IMR-90 (cell line): ENCODE data around the gene GRB10. TPM values are rescaled to one million over a fixed set of nuclear protein-coding genes. Genes with fewer than 3 reads are reported as not detected.

Experiments
- ATAC-seq: fragments of 200-7000 bp; cut with Tn5 transposase; 2 replicates; pipeline ENCODE4 v1.9.1; 2020; ENCODE audit warnings: low read depth, mild to moderate bottlenecking, moderate library complexity
- BruUV-seq: library from RNA; stranded (reverse); fragments of 400-500 nt; replicated peaks from 2 replicates; lab custom pipeline; 2021; lab: Mats Ljungman, UMichigan
- CTCF ChIA-PET: fragments of 300-600 bp; formaldehyde crosslinking; extraction: SDS; loops from one replicate; lab custom pipeline; 2021; ENCODE audit warnings: antibody characterized with exemption; lab: Yijun Ruan, JAX
- POLR2A ChIA-PET: fragments of 300-600 bp; sonication (Branson Sonifier 250); formaldehyde crosslinking; loops from one replicate; lab custom pipeline; 2022; ENCODE audit warnings: antibody characterized with exemption; ENCODE audit not compliant: unreplicated experiment; lab: Charles Lee
- DNase-seq: peaks from one replicate; pipeline ENCODE4 v3.0.0; 2013
- H2AFZ ChIP-seq: replicated peaks from 2 replicates; pipeline ENCODE3; 2013; ENCODE audit warnings: low read length, mild to moderate bottlenecking; ENCODE audit not compliant: poor library complexity
- H2AK5ac ChIP-seq: 2 replicates; pipeline ENCODE4 v1.6.1; 2013; ENCODE audit warnings: low read depth, low read length, inconsistent platforms
- H2AK9ac ChIP-seq: replicated peaks from 2 replicates; pipeline ENCODE3; 2013; ENCODE audit warnings: mild to moderate bottlenecking, low read depth, low read length, moderate library complexity; ENCODE audit not compliant: poor library complexity
- H2BK120ac ChIP-seq: 2 replicates; pipeline ENCODE4 v1.6.1; 2013; ENCODE audit warnings: low read depth, low read length, inconsistent platforms
- H2BK15ac ChIP-seq: 3 replicates; pipeline ENCODE4 v1.6.1; 2013; ENCODE audit warnings: low read depth, low read length, inconsistent platforms
- H2BK20ac ChIP-seq: 2 replicates; pipeline ENCODE4 v1.6.1; 2013; ENCODE audit warnings: low read depth, mild to moderate bottlenecking, inconsistent platforms, low read length, moderate library complexity
- H2BK5ac ChIP-seq: 2 replicates; pipeline ENCODE4 v1.6.1; 2013; ENCODE audit warnings: mild to moderate bottlenecking, low read depth, low read length, inconsistent platforms; ENCODE audit not compliant: poor library complexity, severe bottlenecking
- H3K14ac ChIP-seq: replicated peaks from 2 replicates; pipeline ENCODE4 v1.6.1; 2013; ENCODE audit warnings: low read depth, low read length, inconsistent platforms
- H3K18ac ChIP-seq: 2 replicates; pipeline ENCODE4 v1.6.1; 2013; ENCODE audit warnings: low read depth, low read length, control low read depth
- H3K23ac ChIP-seq: 2 replicates; pipeline ENCODE4 v1.6.1; 2013; ENCODE audit warnings: low read depth, low read length, inconsistent platforms
- H3K27ac ChIP-seq: 2 replicates; pipeline ENCODE4 v1.5.1; 2013; ENCODE audit warnings: mild to moderate bottlenecking, control low read depth, low read length; ENCODE audit not compliant: insufficient read depth
- H3K27me3 ChIP-seq: 2 replicates; pipeline ENCODE4 v1.6.1; 2013; ENCODE audit warnings: low read length; ENCODE audit not compliant: control insufficient read depth, insufficient read depth
- H3K36me3 ChIP-seq: 2 replicates; pipeline ENCODE4 v1.6.1; 2013; ENCODE audit warnings: low read length, mixed read lengths; ENCODE audit not compliant: control insufficient read depth, insufficient read depth
- H3K4ac ChIP-seq: 2 replicates; pipeline ENCODE4 v1.6.1; 2013; ENCODE audit warnings: low read depth, low read length, inconsistent platforms
- H3K4me1 ChIP-seq: 2 replicates; pipeline ENCODE4 v1.6.1; 2013; ENCODE audit warnings: low read length, mixed read lengths; ENCODE audit not compliant: control insufficient read depth, insufficient read depth
- H3K4me2 ChIP-seq: 2 replicates; pipeline ENCODE4 v1.6.1; 2013; ENCODE audit warnings: low read depth, mild to moderate bottlenecking, control low read depth, low read length, moderate library complexity
- H3K4me3 ChIP-seq: 2 replicates; pipeline ENCODE4 v1.5.1; 2013; ENCODE audit warnings: low read depth, mild to moderate bottlenecking, control low read depth, low read length, moderate library complexity; ENCODE audit not compliant: insufficient read depth
- H3K56ac ChIP-seq: 2 replicates; pipeline ENCODE4 v1.6.1; 2013; ENCODE audit warnings: low read length, inconsistent platforms; ENCODE audit not compliant: insufficient read depth; ENCODE audit errors: extremely low read depth
- H3K79me1 ChIP-seq, 2 experiments: 2 replicates each; pipeline ENCODE4 v1.6.1; 2013; ENCODE audit warnings: low read length in 2 of 2, inconsistent platforms in 1 of 2, low read depth in 1 of 2
- H3K9ac ChIP-seq: 2 replicates; pipeline ENCODE4 v1.6.1; 2013; ENCODE audit warnings: low read depth, low read length, control low read depth
- H3K9me1 ChIP-seq: 2 replicates; pipeline ENCODE4 v1.6.1; 2013; ENCODE audit warnings: low read length, inconsistent platforms; ENCODE audit not compliant: insufficient read depth
- H3K9me3 ChIP-seq: 2 replicates; pipeline ENCODE4 v1.6.1; 2013; ENCODE audit warnings: low read length; ENCODE audit not compliant: control insufficient read depth, insufficient read depth
- H4K20me1 ChIP-seq: 2 replicates; pipeline ENCODE4 v1.6.1; 2013; ENCODE audit warnings: low read length, inconsistent platforms; ENCODE audit not compliant: insufficient read depth
- H4K5ac ChIP-seq: 2 replicates; pipeline ENCODE4 v1.6.1; 2013; ENCODE audit warnings: mild to moderate bottlenecking, low read depth, low read length, control low read depth
- H4K8ac ChIP-seq, 2 experiments: 2 replicates each; pipeline ENCODE4 v1.6.1; 2013; ENCODE audit warnings: low read depth in 2 of 2, low read length in 2 of 2, control low read depth in 1 of 2, inconsistent platforms in 1 of 2
- H4K91ac ChIP-seq: 2 replicates; pipeline ENCODE4 v1.6.1; 2013; ENCODE audit warnings: low read depth, low read length, inconsistent platforms; ENCODE audit not compliant: insufficient read depth
- BHLHE40 ChIP-seq: fragments of 150-350 bp; IDR thresholded peaks from 2 replicates; pipeline ENCODE4 v1.6.1; 2016; ENCODE audit warnings: mild to moderate bottlenecking, low read depth, low read length
- CEBPB ChIP-seq: IDR thresholded peaks from 2 replicates; pipeline ENCODE4 v1.6.1; 2012; ENCODE audit warnings: low read depth, low read length, improper control_type of control experiment
- CHD1 ChIP-seq: IDR thresholded peaks from 2 replicates; pipeline ENCODE4 v1.6.1; 2012; ENCODE audit warnings: low read depth, low read length, improper control_type of control experiment
- MAFK ChIP-seq: IDR thresholded peaks from 2 replicates; pipeline ENCODE4 v1.6.1; 2012; ENCODE audit warnings: low read depth, low read length, improper control_type of control experiment
- MAZ ChIP-seq: IDR thresholded peaks from 2 replicates; pipeline ENCODE4 v1.6.1; 2012; ENCODE audit warnings: low read depth, mild to moderate bottlenecking, low read length, improper control_type of control experiment, moderate library complexity, borderline replicate concordance
- MXI1 ChIP-seq: IDR thresholded peaks from 2 replicates; pipeline ENCODE4 v1.6.1; 2012; ENCODE audit warnings: low read depth, mild to moderate bottlenecking, low read length, moderate library complexity, borderline replicate concordance
- RAD21 ChIP-seq: IDR thresholded peaks from 2 replicates; pipeline ENCODE4 v1.6.1; 2012; ENCODE audit warnings: low read length, improper control_type of control experiment
- RCOR1 ChIP-seq: IDR thresholded peaks from 2 replicates; pipeline ENCODE4 v1.6.1; 2012; ENCODE audit warnings: mild to moderate bottlenecking, low read length, improper control_type of control experiment; ENCODE audit not compliant: insufficient replicate concordance
- SMC3 ChIP-seq: fragments of 150-350 bp; IDR thresholded peaks from 2 replicates; pipeline ENCODE4 v1.6.1; 2016; ENCODE audit warnings: low read depth, mild to moderate bottlenecking, antibody characterized with exemption, low read length, moderate library complexity
- USF2 ChIP-seq: fragments of 150-350 bp; IDR thresholded peaks from 2 replicates; pipeline ENCODE4 v1.6.1; 2017; ENCODE audit warnings: mild to moderate bottlenecking, antibody characterized with exemption, low read length, low read depth
- whole genome bisulfite sequencing, 2 experiments: methylation state at CpG; one replicate each; pipeline versions ENCODE4 v1.1.5 to v1.1.7; 2013; ENCODE audit warnings: missing lambda C conversion rate in 2 of 2; ENCODE audit not compliant: insufficient read length in 1 of 2; ENCODE audit errors: extremely low coverage in 2 of 2; 5-methylcytosine and 5-hydroxymethylcytosine counted together
- dilution Hi-C: fragments of 300-500 bp; cut with HindIII; formaldehyde crosslinking; loops from one replicate; pipeline ENCODE4 v1.14.3; 2018; ENCODE audit warnings: low sequenced_read_pairs; ENCODE audit not compliant: unreplicated experiment
- in situ Hi-C: fragments of 300-500 bp; cut with MboI; formaldehyde crosslinking; loops from 3 replicates; pipeline ENCODE4 v1.14.3; 2019; ENCODE audit warnings: low sequenced_read_pairs, inconsistent platforms, mixed read lengths
- intact Hi-C: fragments of 100-400 bp; cut with micrococcal nuclease; formaldehyde crosslinking; loops from 2 replicates; pipeline ENCODE4 v1.10.0; 2022
- polyA plus RNA-seq, 3 experiments: library from polyadenylated mRNA; depleted of rRNA; stranded (reverse); fragments of >200 nt; gene quantifications; 2 replicates each; pipeline ENCODE4 v1.2.3, GENCODE V29; 2012; ENCODE audit warnings: low replicate concordance in 1 of 3
- total RNA-seq: library from RNA; depleted of rRNA; stranded (reverse); fragments of >200 nt; gene quantifications from 2 replicates; pipeline ENCODE4 v1.2.3, GENCODE V29; 2012
- TF ChIP-seq, protein P1 (sequence below): conservative IDR thresholded peaks from 2 replicates; pipeline ENCODE4 v1.5.1; 2012; ENCODE audit warnings: mild to moderate bottlenecking, low read depth, low read length, improper control_type of control experiment
- TF ChIP-seq, protein P2 (sequence below): fragments of 150-350 bp; IDR thresholded peaks from 2 replicates; pipeline ENCODE4 v1.6.1; 2016; ENCODE audit warnings: low read depth, mild to moderate bottlenecking, low read length, moderate library complexity, borderline replicate concordance

The GRB10 gene
- total and polyA plus RNA-seq, 2 of the 4 experiments (the other 2 are of a cell fraction): 6.3 to 15.1 TPM

GRCh38 chr7:50666124-50666496 is 116.6 kb downstream of the GRB10 start:
- Histone ChIP-seq H3K9me1 (peaks cover 27% of the 10 kb centered on the region; the same call in 1 of the 2 replicates), H3K27me3 (no peaks in the 10 kb centered on the region), H3K27ac (no peak overlapping the region), H4K5ac (no peak overlapping the region), H3K4me1 (peaks cover 6% of the 10 kb centered on the region), H2AK5ac (no peak overlapping the region), H3K14ac (no peak overlapping the region), H3K4ac (no peak overlapping the region), H4K91ac (no peak overlapping the region), H3K36me3 (peaks cover 28% of the 10 kb centered on the region; the same call in 1 of the 2 replicates), H2BK20ac (no peak overlapping the region), H4K20me1 (peaks cover 59% of the 10 kb centered on the region), H2AFZ (no peak overlapping the region), H3K9ac (no peak overlapping the region), H4K8ac (no peak overlapping the region), H3K4me3 (no peak overlapping the region), H3K4me2 (no peak overlapping the region), H2AK9ac (no peak overlapping the region), H3K79me1 (peaks cover 13 to 36% of the 10 kb centered on the region in 2 experiments; a peak in 3 of 4 replicates), H2BK5ac (no peak overlapping the region), H2BK15ac (no peak overlapping the region), H2BK120ac (no peak overlapping the region), H3K9me3 (no peaks in the 10 kb centered on the region), H3K56ac (no peak overlapping the region), H3K18ac (no peak overlapping the region), H3K23ac (no peak overlapping the region)
- ATAC-seq (no peak), DNase-seq (no peak)
- dilution Hi-C loops: no loop called here
- TF ChIP-seq MAZ (no peak), RCOR1 (no peak), MXI1 (no peak), SMC3 (no peak), RAD21 (no peak), CHD1 (no peak), MAFK (no peak), CEBPB (no peak), BHLHE40 (no peak), USF2 (no peak)
- TF ChIP-seq, protein P1, sequence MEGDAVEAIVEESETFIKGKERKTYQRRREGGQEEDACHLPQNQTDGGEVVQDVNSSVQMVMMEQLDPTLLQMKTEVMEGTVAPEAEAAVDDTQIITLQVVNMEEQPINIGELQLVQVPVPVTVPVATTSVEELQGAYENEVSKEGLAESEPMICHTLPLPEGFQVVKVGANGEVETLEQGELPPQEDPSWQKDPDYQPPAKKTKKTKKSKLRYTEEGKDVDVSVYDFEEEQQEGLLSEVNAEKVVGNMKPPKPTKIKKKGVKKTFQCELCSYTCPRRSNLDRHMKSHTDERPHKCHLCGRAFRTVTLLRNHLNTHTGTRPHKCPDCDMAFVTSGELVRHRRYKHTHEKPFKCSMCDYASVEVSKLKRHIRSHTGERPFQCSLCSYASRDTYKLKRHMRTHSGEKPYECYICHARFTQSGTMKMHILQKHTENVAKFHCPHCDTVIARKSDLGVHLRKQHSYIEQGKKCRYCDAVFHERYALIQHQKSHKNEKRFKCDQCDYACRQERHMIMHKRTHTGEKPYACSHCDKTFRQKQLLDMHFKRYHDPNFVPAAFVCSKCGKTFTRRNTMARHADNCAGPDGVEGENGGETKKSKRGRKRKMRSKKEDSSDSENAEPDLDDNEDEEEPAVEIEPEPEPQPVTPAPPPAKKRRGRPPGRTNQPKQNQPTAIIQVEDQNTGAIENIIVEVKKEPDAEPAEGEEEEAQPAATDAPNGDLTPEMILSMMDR: no peak
- TF ChIP-seq, protein P2, sequence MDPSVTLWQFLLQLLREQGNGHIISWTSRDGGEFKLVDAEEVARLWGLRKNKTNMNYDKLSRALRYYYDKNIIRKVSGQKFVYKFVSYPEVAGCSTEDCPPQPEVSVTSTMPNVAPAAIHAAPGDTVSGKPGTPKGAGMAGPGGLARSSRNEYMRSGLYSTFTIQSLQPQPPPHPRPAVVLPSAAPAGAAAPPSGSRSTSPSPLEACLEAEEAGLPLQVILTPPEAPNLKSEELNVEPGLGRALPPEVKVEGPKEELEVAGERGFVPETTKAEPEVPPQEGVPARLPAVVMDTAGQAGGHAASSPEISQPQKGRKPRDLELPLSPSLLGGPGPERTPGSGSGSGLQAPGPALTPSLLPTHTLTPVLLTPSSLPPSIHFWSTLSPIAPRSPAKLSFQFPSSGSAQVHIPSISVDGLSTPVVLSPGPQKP: no peak
- BruUV-seq: no TSS peak
- intact Hi-C loops: no loop called here
- POLR2A ChIA-PET: no interaction called here
- CTCF ChIA-PET: interaction anchor here (0.6 kb wide), 1 partner anchor 198 kb away, joined by 3 read pairs; no protein-coding TSS in a partner anchor
- WGBS, 2 experiments: 100% methylated on average over 1 of the region's 11 CpGs; no CpG with 5 or more reads in 1 of the 2 experiments
- in situ Hi-C loops: no loop called here
